A673 (cell line): ENCODE data around the gene BANF1.

ENCODE experiments used
- EZH2 ChIP-seq: fragments of 200-600 bp; sonication (generic); IDR thresholded peaks from 2 replicates; pipeline ENCODE4 v1.6.1; 2017; ENCODE audit warnings: borderline replicate concordance, low read depth, mild to moderate bottlenecking, mixed read lengths, antibody characterized with exemption, low read length; ENCODE audit not compliant: poor library complexity, severe bottlenecking
- TF ChIP-seq, protein P1 (sequence below): fragments of 300-800, 200-600 bp; sonication (generic); conservative IDR thresholded peaks from 2 replicates; pipeline ENCODE4 v1.5.1; 2017; ENCODE audit warnings: low read depth, mild to moderate bottlenecking, antibody characterized with exemption, low read length, moderate library complexity, mixed read lengths

- TF ChIP-seq, protein P1, sequence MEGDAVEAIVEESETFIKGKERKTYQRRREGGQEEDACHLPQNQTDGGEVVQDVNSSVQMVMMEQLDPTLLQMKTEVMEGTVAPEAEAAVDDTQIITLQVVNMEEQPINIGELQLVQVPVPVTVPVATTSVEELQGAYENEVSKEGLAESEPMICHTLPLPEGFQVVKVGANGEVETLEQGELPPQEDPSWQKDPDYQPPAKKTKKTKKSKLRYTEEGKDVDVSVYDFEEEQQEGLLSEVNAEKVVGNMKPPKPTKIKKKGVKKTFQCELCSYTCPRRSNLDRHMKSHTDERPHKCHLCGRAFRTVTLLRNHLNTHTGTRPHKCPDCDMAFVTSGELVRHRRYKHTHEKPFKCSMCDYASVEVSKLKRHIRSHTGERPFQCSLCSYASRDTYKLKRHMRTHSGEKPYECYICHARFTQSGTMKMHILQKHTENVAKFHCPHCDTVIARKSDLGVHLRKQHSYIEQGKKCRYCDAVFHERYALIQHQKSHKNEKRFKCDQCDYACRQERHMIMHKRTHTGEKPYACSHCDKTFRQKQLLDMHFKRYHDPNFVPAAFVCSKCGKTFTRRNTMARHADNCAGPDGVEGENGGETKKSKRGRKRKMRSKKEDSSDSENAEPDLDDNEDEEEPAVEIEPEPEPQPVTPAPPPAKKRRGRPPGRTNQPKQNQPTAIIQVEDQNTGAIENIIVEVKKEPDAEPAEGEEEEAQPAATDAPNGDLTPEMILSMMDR, result no peak
- TF ChIP-seq EZH2, result no peak
These were observed 10.2 kb downstream of the BANF1 start for GRCh38 chr11:66012371-66012945.
